Neuronal stem cell (in vitro differentiated cells): Measurements from ENCODE around the gene CAMTA1.

Experiments
- DNase-seq: peaks from one replicate; pipeline ENCODE4 v3.0.0-alpha.2; 2013; ENCODE audit warnings: low spot score
- H2AFZ ChIP-seq: one replicate; pipeline ENCODE4 v1.6.1; 2013; ENCODE audit warnings: mild to moderate bottlenecking, low read length, inconsistent platforms
- H2AK5ac ChIP-seq: 2 replicates; pipeline ENCODE4 v1.6.1; 2013; ENCODE audit warnings: low read depth, mild to moderate bottlenecking, inconsistent platforms, low read length, moderate library complexity, mixed read lengths
- H2BK120ac ChIP-seq: 2 replicates; pipeline ENCODE4 v1.6.1; 2013; ENCODE audit warnings: low read depth, mild to moderate bottlenecking, inconsistent platforms, low read length, moderate library complexity, mixed read lengths
- H2BK12ac ChIP-seq: one replicate; pipeline ENCODE4 v1.6.1; 2013; ENCODE audit warnings: low read length, inconsistent platforms
- H2BK15ac ChIP-seq: 2 replicates; pipeline ENCODE4 v1.6.1; 2013; ENCODE audit warnings: mild to moderate bottlenecking, low read length, inconsistent platforms, mixed read lengths
- H2BK5ac ChIP-seq: one replicate; pipeline ENCODE4 v1.6.1; 2013; ENCODE audit warnings: inconsistent platforms, mild to moderate bottlenecking, low read length, moderate library complexity
- H3K14ac ChIP-seq: one replicate; pipeline ENCODE4 v1.6.1; 2013; ENCODE audit warnings: low read length, inconsistent platforms
- H3K18ac ChIP-seq: 2 replicates; pipeline ENCODE4 v1.6.1; 2013; ENCODE audit warnings: low read length, inconsistent platforms
- H3K23ac ChIP-seq: 2 replicates; pipeline ENCODE4 v1.6.1; 2013; ENCODE audit warnings: low read depth, mild to moderate bottlenecking, mixed read lengths, low read length, inconsistent platforms; ENCODE audit not compliant: poor library complexity
- H3K27ac ChIP-seq: replicated peaks from 3 replicates; pipeline ENCODE4 v1.5.1; 2013; ENCODE audit warnings: low read length, inconsistent platforms
- H3K27me3 ChIP-seq, 3 experiments: 2 replicates each; pipeline ENCODE4 v1.6.1; 2013; ENCODE audit warnings: low read length in 3 of 3, mild to moderate bottlenecking in 2 of 3, inconsistent platforms in 1 of 3, low read depth in 1 of 3, mixed read lengths in 1 of 3, moderate library complexity in 1 of 3; ENCODE audit not compliant: control insufficient read depth in 3 of 3, insufficient read depth in 3 of 3
- H3K36me3 ChIP-seq, 2 donors: replicated peaks in 1 of 2; 2 replicates each; pipeline ENCODE4 v1.6.1; 2013; ENCODE audit warnings: low read length in 2 of 2; ENCODE audit not compliant: control insufficient read depth in 2 of 2, insufficient read depth in 2 of 2
- H3K4ac ChIP-seq: 2 replicates; pipeline ENCODE4 v1.6.1; 2013; ENCODE audit warnings: inconsistent platforms, mild to moderate bottlenecking, low read length, moderate library complexity
- H3K4me1 ChIP-seq, 2 donors: 1 replicate in 1 of 2; 2 replicates in 1 of 2; pipeline ENCODE4 v1.6.1; 2013; ENCODE audit warnings: low read length in 2 of 2, low read depth in 1 of 2; ENCODE audit not compliant: control insufficient read depth in 2 of 2, insufficient read depth in 1 of 2
- H3K4me2 ChIP-seq: one replicate; pipeline ENCODE4 v1.6.1; 2013; ENCODE audit warnings: mild to moderate bottlenecking, low read length, inconsistent platforms; ENCODE audit not compliant: insufficient read depth, poor library complexity, severe bottlenecking
- H3K4me3 ChIP-seq, 2 donors: 2 replicates each; pipeline ENCODE4 v1.5.1; 2013; ENCODE audit warnings: low read length in 2 of 2, mild to moderate bottlenecking in 2 of 2, inconsistent platforms in 1 of 2, moderate library complexity in 1 of 2
- H3K79me1 ChIP-seq: one replicate; pipeline ENCODE4 v1.6.1; 2013; ENCODE audit warnings: low read depth, mild to moderate bottlenecking, inconsistent platforms, low read length, moderate library complexity
- H3K9ac ChIP-seq: one replicate; pipeline ENCODE4 v1.6.1; 2013; ENCODE audit warnings: mild to moderate bottlenecking, low read depth, low read length, inconsistent platforms; ENCODE audit not compliant: poor library complexity
- H3K9me3 ChIP-seq, 2 donors: replicated peaks in 1 of 2; 2 replicates each; pipeline versions ENCODE3 to v1.6.1; 2013; ENCODE audit warnings: low read length in 2 of 2, mild to moderate bottlenecking in 2 of 2, inconsistent platforms in 1 of 2, low read depth in 1 of 2, mixed read lengths in 1 of 2, moderate library complexity in 1 of 2; ENCODE audit not compliant: control insufficient read depth in 2 of 2, insufficient read depth in 1 of 2
- H4K8ac ChIP-seq: one replicate; pipeline ENCODE4 v1.6.1; 2013; ENCODE audit warnings: low read depth, mild to moderate bottlenecking, inconsistent platforms, low read length, moderate library complexity
- H4K91ac ChIP-seq: one replicate; pipeline ENCODE4 v1.6.1; 2013; ENCODE audit warnings: low read length, low read depth, mild to moderate bottlenecking, inconsistent platforms; ENCODE audit not compliant: poor library complexity
- WGBS, 2 donors: extraction: QIAGEN DNeasy Blood & Tissue Kit; methylation state at CpG; one replicate each; pipeline ENCODE4 v1.1.7; 2013; ENCODE audit warnings: missing lambda C conversion rate in 2 of 2, mixed read lengths in 1 of 2; ENCODE audit not compliant: insufficient read length in 2 of 2, insufficient replicate concordance in 1 of 2; ENCODE audit errors: extremely low coverage in 2 of 2; 5-methylcytosine and 5-hydroxymethylcytosine counted together

Gene CAMTA1

GRCh38 chr1:7589774-7590425 lies 804.6 kb downstream of the CAMTA1 start:
- Histone ChIP-seq H3K27me3 (peaks cover 0 to 55% (median 0%) of the 10 kb centered on the region in 3 experiments), H2BK120ac (no peak overlapping the region), H3K14ac (no peak overlapping the region), H2BK15ac (no peak overlapping the region), H3K18ac (no peak overlapping the region), H3K4me3 (no peak overlapping the region), H4K91ac (no peak overlapping the region), H2AFZ (no peak overlapping the region), H4K8ac (no peak overlapping the region), H3K23ac (no peak overlapping the region), H2BK5ac (no peak overlapping the region), H3K4me2 (no peak overlapping the region), H3K27ac (no peak overlapping the region), H2AK5ac (no peak overlapping the region), H3K9ac (peak overlapping the region; percentile 65), H3K36me3 (no peaks in the 10 kb centered on the region), H3K79me1 (no peaks in the 10 kb centered on the region), H3K4ac (no peak overlapping the region), H3K4me1 (peaks cover 0 to 2% of the 10 kb centered on the region in 2 donors), H3K9me3 (no peaks in the 10 kb centered on the region), H2BK12ac (peak overlapping the region; percentile 26)
- WGBS, 2 donors = no CpG with 5 or more reads among the region's 10 CpGs
- no peak for DNase-seq

- no peak overlapping the region for H3K14ac ChIP-seq
- no peak overlapping the region for H3K4me3 ChIP-seq
- no peaks in the 10 kb centered on the region for H3K79me1 ChIP-seq
- no peak overlapping the region for H3K18ac ChIP-seq
- no peak overlapping the region for H3K27ac ChIP-seq
- no peak overlapping the region for H4K91ac ChIP-seq
- no peaks in the 10 kb centered on the region for H3K9me3 ChIP-seq
- no peak overlapping the region for H3K4me2 ChIP-seq
- no peak overlapping the region for H3K23ac ChIP-seq
- H2BK5ac ChIP-seq = no peak overlapping the region
- no peak overlapping the region for H3K4ac ChIP-seq
- no peak for DNase-seq
- no peaks in the 10 kb centered on the region for H3K36me3 ChIP-seq
- no peak overlapping the region for H2AFZ ChIP-seq
- WGBS, 2 donors = no CpG with 5 or more reads among the region's 4 CpGs
- no peak overlapping the region for H2AK5ac ChIP-seq
- H2BK120ac ChIP-seq = no peak overlapping the region
- no peak overlapping the region for H2BK12ac ChIP-seq
- H4K8ac ChIP-seq = no peak overlapping the region
- H3K9ac ChIP-seq = no peak overlapping the region
- H3K27me3 ChIP-seq = peaks cover 0 to 55% (median 0%) of the 10 kb centered on the region in 3 experiments
- no peak overlapping the region for H2BK15ac ChIP-seq
- H3K4me1 ChIP-seq = peaks cover 0 to 2% of the 10 kb centered on the region in 2 donors
Observed at GRCh38 chr1:7590426-7590790, 805.2 kb downstream of the CAMTA1 start.

GRCh38 chr1:7591565-7591964 lies 806.3 kb downstream of the CAMTA1 start:
- Histone ChIP-seq H4K91ac (no peak overlapping the region), H2AFZ (no peak overlapping the region), H3K9ac (no peak overlapping the region), H3K27ac (no peak overlapping the region), H3K14ac (no peak overlapping the region), H3K36me3 (no peaks in the 10 kb centered on the region), H3K9me3 (no peaks in the 10 kb centered on the region), H3K27me3 (peaks cover 0 to 55% (median 0%) of the 10 kb centered on the region in 3 experiments), H3K4me2 (no peak overlapping the region), H3K23ac (no peak overlapping the region), H2BK120ac (no peak overlapping the region), H4K8ac (no peak overlapping the region), H3K4me1 (peaks cover 0 to 2% of the 10 kb centered on the region in 2 donors), H3K4ac (no peak overlapping the region), H2BK5ac (no peak overlapping the region), H2BK12ac (no peak overlapping the region), H2BK15ac (no peak overlapping the region), H2AK5ac (no peak overlapping the region), H3K4me3 (no peak overlapping the region), H3K79me1 (no peaks in the 10 kb centered on the region), H3K18ac (no peak overlapping the region)
- no CpG with 5 or more reads among the region's 10 CpGs for WGBS, 2 donors
- DNase-seq = no peak

GRCh38 chr1:7592120-7592798 lies 807.0 kb downstream of the CAMTA1 start:
- Histone ChIP-seq H2BK12ac (no peak overlapping the region), H2BK120ac (no peak overlapping the region), H3K36me3 (no peaks in the 10 kb centered on the region), H3K4me3 (no peak overlapping the region), H3K4ac (no peak overlapping the region), H3K23ac (no peak overlapping the region), H3K4me2 (no peak overlapping the region), H2BK15ac (no peak overlapping the region), H3K14ac (no peak overlapping the region), H3K9me3 (no peaks in the 10 kb centered on the region), H4K91ac (no peak overlapping the region), H2AFZ (no peak overlapping the region), H2BK5ac (no peak overlapping the region), H3K79me1 (no peaks in the 10 kb centered on the region), H3K27ac (no peak overlapping the region), H3K18ac (peak overlapping the region; percentile 22), H4K8ac (no peak overlapping the region), H2AK5ac (no peak overlapping the region), H3K4me1 (no peaks in the 10 kb centered on the region), H3K9ac (peak overlapping the region; percentile 38), H3K27me3 (peaks cover 0 to 54% (median 0%) of the 10 kb centered on the region in 3 experiments)
- DNase-seq = no peak
- no CpG with 5 or more reads among the region's 14 CpGs for WGBS, 2 donors
